Measurements from ENCODE around the gene MIXL1. TPM values are rescaled to one million over a fixed set of nuclear protein-coding genes. Genes with fewer than 3 reads are reported as not detected.
"Not testable (repeated sequence)": the region's sequence is repeated elsewhere in the genome, so short reads cannot be mapped to it uniquely, and the experiment has no call there.

Gene MIXL1
- total RNA-seq (ENCODE audit: insufficient read depth, low replicate concordance): 1.4 TPM

- DNase-seq (ENCODE audit: low spot score): no peak
Observed at GRCh38 chr1:226223157-226223785, at the start of gene MIXL1. Gene MIXL1 (plus strand): TSS chr1:226223664. CDS start chr1:226223682, 18 bp downstream.

GRCh38 chr1:226176870-226177269 lies 46.6 kb upstream of the MIXL1 start:
- DNase-seq (ENCODE audit: low spot score): no peak

- peak; percentile 35 for DNase-seq (ENCODE audit: low spot score)
Observed at GRCh38 chr1:226181996-226182714, 41.3 kb upstream of the MIXL1 start.

GRCh38 chr1:226185141-226186036 lies 38.1 kb upstream of the MIXL1 start:
- DNase-seq (ENCODE audit: low spot score): peak; percentile 18

- DNase-seq (ENCODE audit: low spot score): peak; percentile 96
Observed at GRCh38 chr1:226186124-226187018, 37.1 kb upstream of the MIXL1 start, which contains the start of gene ACBD3. Gene ACBD3 (minus strand): TSS chr1:226186741. CDS start chr1:226186675, 66 bp downstream.

- no peak for DNase-seq (ENCODE audit: low spot score)
Observed at GRCh38 chr1:226187019-226187322, 36.5 kb upstream of the MIXL1 start.

- DNase-seq (ENCODE audit: low spot score): no peak
Observed at GRCh38 chr1:226187380-226187779, 36.1 kb upstream of the MIXL1 start.

GRCh38 chr1:226195144-226195543 lies 28.3 kb upstream of the MIXL1 start:
- no peak for DNase-seq (ENCODE audit: low spot score)

- DNase-seq (ENCODE audit: low spot score): no peak
Observed at GRCh38 chr1:226199971-226200370, 23.5 kb upstream of the MIXL1 start.

- no peak for DNase-seq (ENCODE audit: low spot score)
Observed at GRCh38 chr1:226201029-226201593, 22.4 kb upstream of the MIXL1 start.

- DNase-seq (ENCODE audit: low spot score): no peak
Observed at GRCh38 chr1:226202246-226202645, 21.2 kb upstream of the MIXL1 start.

- not testable (repeated sequence) for DNase-seq (ENCODE audit: low spot score)
Observed at GRCh38 chr1:226202666-226203065, 20.8 kb upstream of the MIXL1 start.

GRCh38 chr1:226203240-226203639 lies 20.2 kb upstream of the MIXL1 start:
- DNase-seq (ENCODE audit: low spot score): no peak

GRCh38 chr1:226203655-226204054 lies 19.8 kb upstream of the MIXL1 start:
- DNase-seq (ENCODE audit: low spot score): no peak

GRCh38 chr1:226204198-226204597 lies 19.3 kb upstream of the MIXL1 start:
- no peak for DNase-seq (ENCODE audit: low spot score)

GRCh38 chr1:226207048-226207447 lies 16.4 kb upstream of the MIXL1 start:
- no peak for DNase-seq (ENCODE audit: low spot score)

- peak; percentile 41 for DNase-seq (ENCODE audit: low spot score)
Observed at GRCh38 chr1:226209307-226210059, 14.0 kb upstream of the MIXL1 start.

- DNase-seq (ENCODE audit: low spot score): no peak
Observed at GRCh38 chr1:226210571-226211176, 12.8 kb upstream of the MIXL1 start.

- DNase-seq (ENCODE audit: low spot score): no peak
Observed at GRCh38 chr1:226211181-226211821, 12.2 kb upstream of the MIXL1 start.
